ENCODE results near the gene DYTN. TPM values are rescaled to one million over a fixed set of nuclear protein-coding genes. Genes with fewer than 3 reads are reported as not detected.
"Not testable (repeated sequence)": the region's sequence is repeated elsewhere in the genome, so short reads cannot be mapped to it uniquely, and the experiment has no call there.

The DYTN gene
- polyA plus RNA-seq (ENCODE audit: insufficient read length in 4 of 4): not detected

GRCh38 chr2:206718296-206718695 lies at the start of gene DYTN:
DYTN (minus strand) TSS chr2:206718396; CDS start chr2:206718279, 117 bp downstream.
- no peak for DNase-seq (ENCODE audit: low read depth in 4 of 4, low spot score in 3 of 4)

- DNase-seq (ENCODE audit: low read depth in 4 of 4, low spot score in 3 of 4): no peak
These were observed 48.1 kb upstream of the DYTN start for GRCh38 chr2:206766057-206766930.

- peak; percentile 90 to 96 (median 91) for DNase-seq (ENCODE audit: low read depth in 4 of 4, low spot score in 3 of 4)
These were observed 47.3 kb upstream of the DYTN start, which contains the start of the genes FASTKD2 and MDH1B for GRCh38 chr2:206765242-206766056. FASTKD2 (plus strand) TSS chr2:206765606; CDS start chr2:206766694, 1,088 bp downstream. MDH1B (minus strand) TSS chr2:206765328; CDS start chr2:206765271, 57 bp downstream.

GRCh38 chr2:206764673-206765241 lies 46.6 kb upstream of the DYTN start:
- peak in 1 of 4 donors; percentile 19 for DNase-seq (ENCODE audit: low read depth in 4 of 4, low spot score in 3 of 4)

GRCh38 chr2:206756816-206757215 lies 38.6 kb upstream of the DYTN start:
- no peak for DNase-seq (ENCODE audit: low read depth in 4 of 4, low spot score in 3 of 4)

GRCh38 chr2:206740800-206741199 lies 22.6 kb upstream of the DYTN start:
- DNase-seq (ENCODE audit: low read depth in 4 of 4, low spot score in 3 of 4): no peak

GRCh38 chr2:206739271-206739670 lies 21.1 kb upstream of the DYTN start:
- peak in 3 of 4 donors; percentile 0 to 25 (median 22) for DNase-seq (ENCODE audit: low read depth in 4 of 4, low spot score in 3 of 4)

GRCh38 chr2:206736935-206737334 lies 18.7 kb upstream of the DYTN start:
- no peak for DNase-seq (ENCODE audit: low read depth in 4 of 4, low spot score in 3 of 4)

GRCh38 chr2:206733341-206733740 lies 15.1 kb upstream of the DYTN start:
- no peak for DNase-seq (ENCODE audit: low read depth in 4 of 4, low spot score in 3 of 4)

- no peak for DNase-seq (ENCODE audit: low read depth in 4 of 4, low spot score in 3 of 4)
These were observed 10.3 kb upstream of the DYTN start for GRCh38 chr2:206728277-206729199.

GRCh38 chr2:206727287-206727686 lies 9.1 kb upstream of the DYTN start:
- DNase-seq (ENCODE audit: low read depth in 4 of 4, low spot score in 3 of 4): no peak

- DNase-seq (ENCODE audit: low read depth in 4 of 4, low spot score in 3 of 4): no peak
These were observed 5.1 kb upstream of the DYTN start for GRCh38 chr2:206723288-206723687.

GRCh38 chr2:206721256-206721920 lies 3.2 kb upstream of the DYTN start:
- no peak for DNase-seq (ENCODE audit: low read depth in 4 of 4, low spot score in 3 of 4)

GRCh38 chr2:206716623-206717022 lies 1.6 kb downstream of the DYTN start:
- DNase-seq (ENCODE audit: low read depth in 4 of 4, low spot score in 3 of 4): no peak

- not testable (repeated sequence) for DNase-seq (ENCODE audit: low read depth in 4 of 4, low spot score in 3 of 4)
These were observed 3.0 kb downstream of the DYTN start for GRCh38 chr2:206715183-206715582.

- no peak for DNase-seq (ENCODE audit: low read depth in 4 of 4, low spot score in 3 of 4)
These were observed 4.5 kb downstream of the DYTN start for GRCh38 chr2:206713746-206714145.

GRCh38 chr2:206708286-206708685 lies 9.9 kb downstream of the DYTN start:
- DNase-seq (ENCODE audit: low read depth in 4 of 4, low spot score in 3 of 4): no peak

- no peak for DNase-seq (ENCODE audit: low read depth in 4 of 4, low spot score in 3 of 4)
These were observed 11.0 kb downstream of the DYTN start for GRCh38 chr2:206707164-206707701.
